ENCODE data around the gene APRT. TPM values are rescaled to one million over a fixed set of nuclear protein-coding genes. Genes with fewer than 3 reads are reported as not detected.
A peak's percentile ranks its signal among the peaks of the same experiment; 100 is the strongest.

The APRT gene
- total and polyA plus RNA-seq, 2 of the 8 experiments (the other 6 are each of a cell fraction or from before 2014, with no cell fraction given): 221 to 267 TPM

GRCh38 chr16:88809068-88809675, 2.6 kb downstream of the APRT start:
- 89% methylated on average over 10 of the region's 10 CpGs; no CpG with 5 or more reads in 1 of the 2 experiments for WGBS, 2 experiments (ENCODE audit: extremely low coverage in 1 of 2, insufficient coverage in 1 of 2, insufficient read length in 1 of 2, insufficient replicate concordance in 2 of 2, low coverage in 1 of 2, low lambda C conversion rate in 2 of 2, missing lambda C conversion rate in 1 of 2)
- no peak overlapping the region for H2BK5ac ChIP-seq (ENCODE audit: low read depth, low read length)
- H2AFZ ChIP-seq (ENCODE audit: low read length): no peak overlapping the region
- no peak overlapping the region for H3K23ac ChIP-seq (ENCODE audit: insufficient read length)
- H3K36me3 ChIP-seq (ENCODE audit: control insufficient read depth in 2 of 4, insufficient read depth in 4 of 4, low read length in 3 of 4): peaks cover 36 to 63% (median 47%) of the 10 kb centered on the region in 4 experiments
- H4K91ac ChIP-seq (replicated peaks; ENCODE audit: insufficient read length, low read length): no peak overlapping the region
- no peak overlapping the region for H2BK120ac ChIP-seq (replicated peaks; ENCODE audit: low read depth, low read length)
- peaks cover 0 to 22% (median 13%) of the 10 kb centered on the region in 4 experiments; a peak in 6 of 7 replicates for H3K4me1 ChIP-seq (replicated peaks in 1 of 4; ENCODE audit: control insufficient read depth in 3 of 4, insufficient read depth in 4 of 4, low read length in 3 of 4)
- no peak overlapping the region for H3K14ac ChIP-seq (ENCODE audit: insufficient read length)
- peaks cover 0 to 32% of the 10 kb centered on the region in 2 experiments; a peak in 2 of 4 replicates for H3K79me2 ChIP-seq (ENCODE audit: control insufficient read depth in 1 of 2, insufficient read depth in 2 of 2, low read length in 2 of 2)
- no peak overlapping the region for H3K4ac ChIP-seq (replicated peaks; ENCODE audit: insufficient read length, low read depth, low read length)
- H3K56ac ChIP-seq (replicated peaks; ENCODE audit: insufficient read length, low read depth, low read length): no peak overlapping the region
- H3K4me3 ChIP-seq (ENCODE audit: extremely low read depth in 1 of 4, insufficient read depth in 2 of 4, low read depth in 3 of 4, low read length in 4 of 4): no peak overlapping the region
- FAIRE-seq: no peak
- H3K4me2 ChIP-seq (ENCODE audit: insufficient read depth in 1 of 2, low read depth in 2 of 2, low read length in 2 of 2): peak overlapping the region in 1 of 2 experiments; percentile 90; a peak in 1 of 4 replicates
- ChIA-PET CTCF (ENCODE audit: partially characterized antibody) (interaction anchor here (0.9 to 2.2 kb wide), 14 partner anchors 9 to 358 kb away, joined by 3 to 10 read pairs (median 4); no protein-coding TSS in a partner anchor), POLR2A (ENCODE audit: partially characterized antibody) (interaction anchor here (0.5 to 8.1 kb wide), 37 partner anchors 10 to 390 kb away, joined by 3 to 77 read pairs (median 4); partner anchors contain the start of genes CBFA2T3, GALNS, SLC22A31 and TRAPPC2L)
- peaks cover 33 to 48% of the 10 kb centered on the region in 2 experiments for H4K20me1 ChIP-seq (replicated peaks in 1 of 2; ENCODE audit: control insufficient read depth in 1 of 2, insufficient read depth in 2 of 2, low read length in 2 of 2)
- peaks cover 15% of the 10 kb centered on the region for H3K79me1 ChIP-seq (ENCODE audit: low read depth, low read length)
- no peaks in the 10 kb centered on the region for H3K27me3 ChIP-seq (replicated peaks in 1 of 4; ENCODE audit: control insufficient read depth in 3 of 4, extremely low read depth in 1 of 4, insufficient read depth in 3 of 4, low read length in 3 of 4)
- no peaks in the 10 kb centered on the region for H3K9me3 ChIP-seq (ENCODE audit: insufficient read depth in 2 of 2, low read depth in 1 of 2, low read length in 1 of 2)
- no peak overlapping the region for H3K18ac ChIP-seq (ENCODE audit: extremely low read depth, low read length)
- H2AK5ac ChIP-seq (ENCODE audit: low read depth, low read length): no peak overlapping the region
- H3K23me2 ChIP-seq (ENCODE audit: low read depth, low read length): peaks cover 17% of the 10 kb centered on the region
- H4K5ac ChIP-seq (ENCODE audit: insufficient read length, low read depth, low read length): no peak overlapping the region
- no peak for DNase-seq (ENCODE audit: low read depth in 1 of 2, low spot score in 2 of 2)
- H2BK15ac ChIP-seq (ENCODE audit: low read length): no peak overlapping the region
- H3K27ac ChIP-seq (ENCODE audit: low read depth, low read length): 0 out of 2 replicates have a peak overlapping the region, but pooled peaks have one; percentile 2
- no peak overlapping the region for H2BK12ac ChIP-seq (ENCODE audit: low read depth, low read length)
- no peak overlapping the region for H4K8ac ChIP-seq (ENCODE audit: extremely low read depth, insufficient read depth, low read length)
- no peak overlapping the region for H3K9ac ChIP-seq (replicated peaks in 1 of 4; ENCODE audit: extremely low read depth in 1 of 4, low read depth in 3 of 4, low read length in 3 of 4)
- no peak overlapping the region for H2BK20ac ChIP-seq (ENCODE audit: low read length)
- TF ChIP-seq TAF7 (optimal IDR thresholded peaks at IDR 0.05; ENCODE audit: borderline replicate concordance, low read depth, low read length) (no peak), JUN (IDR thresholded peaks at IDR 0.05; ENCODE audit: low read depth, low read length) (no peak), POLR2A (IDR thresholded peaks at IDR 0.05; ENCODE audit: control extremely low read depth in 1 of 2, low read depth in 2 of 2, low read length in 2 of 2) (peak in 1 of 2 experiments; percentile 50; a peak in 1 of 3 replicates), PHF8 (conservative IDR thresholded peaks at IDR 0.05; ENCODE audit: low read depth, low read length) (no peak), POLR2AphosphoS5 (IDR thresholded peaks at IDR 0.05; ENCODE audit: low read depth, low read length) (peak; percentile 70), CHD1 (IDR thresholded peaks at IDR 0.05; ENCODE audit: low read depth, low read length) (no peak), SP1 (IDR thresholded peaks at IDR 0.05; ENCODE audit: low read depth, low read length) (no peak), SP2 (IDR thresholded peaks at IDR 0.05; ENCODE audit: low read length) (no peak), BCL11A (IDR thresholded peaks at IDR 0.05; ENCODE audit: low read depth in 2 of 2, low read length in 2 of 2) (no peak), RAD21 (IDR thresholded peaks at IDR 0.05 in 1 of 2, conservative IDR thresholded peaks at IDR 0.05 in 1 of 2; ENCODE audit: low read depth in 2 of 2, low read length in 2 of 2) (no peak)
- TF ChIP-seq, protein P1, sequence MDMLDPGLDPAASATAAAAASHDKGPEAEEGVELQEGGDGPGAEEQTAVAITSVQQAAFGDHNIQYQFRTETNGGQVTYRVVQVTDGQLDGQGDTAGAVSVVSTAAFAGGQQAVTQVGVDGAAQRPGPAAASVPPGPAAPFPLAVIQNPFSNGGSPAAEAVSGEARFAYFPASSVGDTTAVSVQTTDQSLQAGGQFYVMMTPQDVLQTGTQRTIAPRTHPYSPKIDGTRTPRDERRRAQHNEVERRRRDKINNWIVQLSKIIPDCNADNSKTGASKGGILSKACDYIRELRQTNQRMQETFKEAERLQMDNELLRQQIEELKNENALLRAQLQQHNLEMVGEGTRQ (IDR thresholded peaks at IDR 0.05; ENCODE audit: low read length): 0 out of 2 replicates have a peak, but pooled peaks have one; percentile 2

Measured in H1 (cell line).